NT2/D1 (cell line): ENCODE measurements around the gene SYNRG.

Source experiments
- SUZ12 ChIP-seq: IDR thresholded peaks from 2 replicates; pipeline ENCODE4 v1.6.1; 2011; ENCODE audit not compliant: insufficient read length, insufficient read depth; ENCODE audit errors: extremely low read depth
- ZNF274 ChIP-seq: IDR thresholded peaks from 2 replicates; pipeline ENCODE4 v1.6.1; 2011; ENCODE audit warnings: mild to moderate bottlenecking, low read depth, low read length

- no peak for TF ChIP-seq ZNF274
- TF ChIP-seq SUZ12 = no peak
Observed at GRCh38 chr17:37523715-37524219, 85.5 kb downstream of the SYNRG start.
